Neuron (in vitro differentiated cells): ENCODE data around the gene DEFB124.
"Not testable (repeated sequence)": the region's sequence is repeated elsewhere in the genome, so short reads cannot be mapped to it uniquely, and the experiment has no call there.

Experiments used
- H2AFZ ChIP-seq: one replicate; pipeline ENCODE4 v1.6.1; 2013; ENCODE audit warnings: low read depth, mild to moderate bottlenecking, inconsistent platforms, low read length, moderate library complexity
- H3K27me3 ChIP-seq: one replicate; pipeline ENCODE4 v1.6.1; 2013; ENCODE audit warnings: low read length; ENCODE audit not compliant: insufficient read depth
- H3K36me3 ChIP-seq: one replicate; pipeline ENCODE4 v1.6.1; 2013; ENCODE audit warnings: low read length; ENCODE audit not compliant: insufficient read depth
- H3K4me1 ChIP-seq: one replicate; pipeline ENCODE4 v1.6.1; 2013; ENCODE audit warnings: low read length; ENCODE audit not compliant: insufficient read depth
- H3K4me3 ChIP-seq: 2 replicates; pipeline ENCODE4 v1.5.1; 2013; ENCODE audit warnings: mild to moderate bottlenecking, low read length, moderate library complexity
- H3K9me3 ChIP-seq: one replicate; pipeline ENCODE4 v1.6.1; 2013; ENCODE audit warnings: low read length

DEFB124 gene

GRCh38 chr20:31475472-31476293 lies 756 bp upstream of the DEFB124 start:
- Histone ChIP-seq H3K4me1 (no peaks in the 10 kb centered on the region), H3K4me3 (no peak overlapping the region), H3K27me3 (peaks cover 4% of the 10 kb centered on the region), H3K36me3 (no peaks in the 10 kb centered on the region), H2AFZ (no peak overlapping the region), H3K9me3 (no peaks in the 10 kb centered on the region)

GRCh38 chr20:31474097-31474436 lies 860 bp downstream of the DEFB124 start:
- Histone ChIP-seq H3K27me3 (peaks cover 4% of the 10 kb centered on the region), H3K4me1 (no peaks in the 10 kb centered on the region), H3K4me3 (no peak overlapping the region), H3K36me3 (no peaks in the 10 kb centered on the region), H2AFZ (no peak overlapping the region), H3K9me3 (no peaks in the 10 kb centered on the region)

GRCh38 chr20:31473331-31474096 lies 1.4 kb downstream of the DEFB124 start:
- no peaks in the 10 kb centered on the region for H3K4me1 ChIP-seq
- H3K36me3 ChIP-seq: no peaks in the 10 kb centered on the region
- no peak overlapping the region for H3K4me3 ChIP-seq
- no peaks in the 10 kb centered on the region for H3K9me3 ChIP-seq
- peaks cover 4% of the 10 kb centered on the region for H3K27me3 ChIP-seq
- H2AFZ ChIP-seq: no peak overlapping the region

- no peaks in the 10 kb centered on the region for H3K9me3 ChIP-seq
- H3K36me3 ChIP-seq: no peaks in the 10 kb centered on the region
- H2AFZ ChIP-seq: no peak overlapping the region
- H3K27me3 ChIP-seq: peaks cover 4% of the 10 kb centered on the region
- no peak overlapping the region for H3K4me3 ChIP-seq
- H3K4me1 ChIP-seq: no peaks in the 10 kb centered on the region
These were observed 2.3 kb downstream of the DEFB124 start for GRCh38 chr20:31472395-31473330.

GRCh38 chr20:31470946-31471345 lies 4.0 kb downstream of the DEFB124 start:
- H3K27me3 ChIP-seq, H3K4me3 ChIP-seq, H3K9me3 ChIP-seq, H2AFZ ChIP-seq, H3K36me3 ChIP-seq, H3K4me1 ChIP-seq: not testable (repeated sequence)

GRCh38 chr20:31454361-31454760 lies 20.6 kb downstream of the DEFB124 start:
- Histone ChIP-seq H3K9me3 (no peaks in the 10 kb centered on the region), H3K4me3 (no peak overlapping the region), H3K36me3 (no peaks in the 10 kb centered on the region), H2AFZ (no peak overlapping the region), H3K27me3 (no peaks in the 10 kb centered on the region), H3K4me1 (no peaks in the 10 kb centered on the region)

GRCh38 chr20:31452575-31452974 lies 22.4 kb downstream of the DEFB124 start:
- Histone ChIP-seq H3K9me3 (no peaks in the 10 kb centered on the region), H3K4me3 (no peak overlapping the region), H3K36me3 (no peaks in the 10 kb centered on the region), H2AFZ (no peak overlapping the region), H3K4me1 (no peaks in the 10 kb centered on the region), H3K27me3 (no peaks in the 10 kb centered on the region)

GRCh38 chr20:31449511-31450414 lies 25.2 kb downstream of the DEFB124 start:
- no peak overlapping the region for H2AFZ ChIP-seq
- peaks cover 10% of the 10 kb centered on the region for H3K4me1 ChIP-seq
- no peaks in the 10 kb centered on the region for H3K27me3 ChIP-seq
- H3K9me3 ChIP-seq: no peaks in the 10 kb centered on the region
- H3K36me3 ChIP-seq: no peaks in the 10 kb centered on the region
- no peak overlapping the region for H3K4me3 ChIP-seq

GRCh38 chr20:31446084-31446819 lies 28.7 kb downstream of the DEFB124 start:
- H3K36me3 ChIP-seq: no peaks in the 10 kb centered on the region
- H3K27me3 ChIP-seq: peaks cover 12% of the 10 kb centered on the region
- H2AFZ ChIP-seq: peak overlapping the region; percentile 13
- no peak overlapping the region for H3K4me3 ChIP-seq
- peaks cover 10% of the 10 kb centered on the region for H3K4me1 ChIP-seq
- H3K9me3 ChIP-seq: no peaks in the 10 kb centered on the region

GRCh38 chr20:31440012-31440659 lies 34.8 kb downstream of the DEFB124 start, which contains the start of gene DEFB123:
DEFB123 (plus strand) TSS chr20:31440632; CDS start chr20:31440699, 67 bp downstream.
- Histone ChIP-seq H2AFZ (no peak within 1 kb of the TSS), H3K9me3 (no peaks in the 10 kb centered on the region), H3K4me3 (no peak within 1 kb of the TSS)

GRCh38 chr20:31430568-31431115 lies 44.3 kb downstream of the DEFB124 start:
- Histone ChIP-seq H3K4me3 (no peak overlapping the region), H2AFZ (no peak overlapping the region), H3K4me1 (no peaks in the 10 kb centered on the region), H3K9me3 (no peaks in the 10 kb centered on the region), H3K36me3 (no peaks in the 10 kb centered on the region), H3K27me3 (no peaks in the 10 kb centered on the region)

More at GRCh38 chr20:31440012-31440659, 34.8 kb downstream of the DEFB124 start, which contains the start of gene DEFB123:
- peaks cover 12% of the 10 kb centered on the region for H3K27me3 ChIP-seq
- no peaks in the 10 kb centered on the region for H3K4me1 ChIP-seq
- H3K36me3 ChIP-seq: no peaks in the 10 kb centered on the region
